Panc1 (cell line): ENCODE results near the gene NR2C2. TPM values are rescaled to one million over a fixed set of nuclear protein-coding genes. Genes with fewer than 3 reads are reported as not detected.

Experiments
- ATAC-seq: fragments of 200-7000 bp; cut with Tn5 transposase; 2 replicates; pipeline ENCODE4 v1.9.1; 2020; ENCODE audit warnings: mild to moderate bottlenecking, moderate library complexity
- BruUV-seq: library from RNA; stranded (reverse); fragments of 400-500 nt; replicated peaks from 2 replicates; lab custom pipeline; 2021; lab: Mats Ljungman, UMichigan
- CTCF ChIA-PET: fragments of 300-600 bp; sonication (Branson Sonifier 250); formaldehyde crosslinking; loops from one replicate; lab custom pipeline; 2022; ENCODE audit warnings: antibody characterized with exemption; lab: Charles Lee
- POLR2A ChIA-PET: fragments of 300-600 bp; sonication (Branson Sonifier 250); formaldehyde crosslinking; loops from one replicate; lab custom pipeline; 2022; ENCODE audit warnings: antibody characterized with exemption; lab: Charles Lee
- DNase-seq: peaks from one replicate; pipeline ENCODE4 v3.0.0-alpha.2; 2010; ENCODE audit warnings: low read depth, low spot score
- H3K27ac ChIP-seq: 2 replicates; pipeline ENCODE4 v1.5.1; 2011; ENCODE audit warnings: mild to moderate bottlenecking, low read length, inconsistent platforms
- H3K27me3 ChIP-seq: fragments of 200-500 bp; sonication (Bioruptor generic); 2 replicates; pipeline ENCODE4 v1.6.0; 2014; ENCODE audit warnings: low read length, inconsistent platforms; ENCODE audit not compliant: control insufficient read depth, insufficient read depth
- H3K36me3 ChIP-seq: fragments of 200-500 bp; sonication (Bioruptor generic); 2 replicates; pipeline ENCODE4 v1.5.1; 2014; ENCODE audit warnings: inconsistent platforms, mild to moderate bottlenecking, low read length, moderate library complexity; ENCODE audit not compliant: control insufficient read depth, insufficient read depth
- H3K4me1 ChIP-seq: 2 replicates; pipeline ENCODE4 v1.5.1; 2011; ENCODE audit warnings: inconsistent platforms, mild to moderate bottlenecking, low read length, moderate library complexity; ENCODE audit not compliant: control insufficient read depth, insufficient read depth
- H3K4me3 ChIP-seq, 2 experiments: 2 replicates each; pipeline ENCODE4 v1.5.1; 2011 to 2012; ENCODE audit warnings: low read depth in 2 of 2, low read length in 2 of 2, mild to moderate bottlenecking in 2 of 2, inconsistent platforms in 1 of 2, moderate library complexity in 1 of 2
- H3K9me3 ChIP-seq: fragments of 200-500 bp; sonication (Bioruptor generic); 2 replicates; pipeline ENCODE4 v1.5.1; 2014; ENCODE audit warnings: low read depth, mild to moderate bottlenecking, inconsistent platforms, low read length, moderate library complexity; ENCODE audit not compliant: control insufficient read depth, insufficient read depth
- POLR2AphosphoS5 ChIP-seq: IDR thresholded peaks from 2 replicates; pipeline ENCODE4 v1.6.1; 2012; ENCODE audit warnings: mild to moderate bottlenecking, low read depth, low read length, moderate library complexity
- REST ChIP-seq, 2 experiments: IDR thresholded peaks; 2 replicates each; pipeline ENCODE4 v1.6.1; 2011 to 2012; ENCODE audit warnings: low read depth in 2 of 2, control low read depth in 1 of 2, low read length in 1 of 2, mild to moderate bottlenecking in 1 of 2, moderate library complexity in 1 of 2; ENCODE audit not compliant: insufficient read depth in 1 of 2
- SIN3A ChIP-seq: IDR thresholded peaks from 2 replicates; pipeline ENCODE4 v1.6.1; 2012; ENCODE audit warnings: low read depth, mild to moderate bottlenecking, low read length, moderate library complexity, borderline replicate concordance; ENCODE audit not compliant: insufficient read depth
- TCF7L2 ChIP-seq: IDR thresholded peaks from 2 replicates; pipeline ENCODE4 v1.6.1; 2011; ENCODE audit warnings: mild to moderate bottlenecking, low read depth, low read length, inconsistent platforms
- in situ Hi-C: cut with HindIII; loops from 2 replicates; pipeline ENCODE4 v1.10.0; 2016; ENCODE audit warnings: low sequenced_read_pairs, low pct_unique_long_range_greater_than_20kb
- intact Hi-C: fragments of 100-400 bp; cut with micrococcal nuclease; formaldehyde crosslinking; loops from one replicate; pipeline ENCODE4 v1.10.0; 2022; ENCODE audit not compliant: unreplicated experiment
- total RNA-seq: library from RNA; stranded (reverse); gene quantifications from one replicate; pipeline ENCODE4 v1.2.1, GENCODE V29; 2021; ENCODE audit not compliant: unreplicated experiment
- TF ChIP-seq, protein P1 (sequence below): fragments of 450-650 bp; IDR thresholded peaks from 2 replicates; pipeline ENCODE4 v1.5.1; 2017; ENCODE audit warnings: mild to moderate bottlenecking

NR2C2 gene
- total RNA-seq, 1 experiment from 2014 or later, result 30.6 TPM

DNA sequence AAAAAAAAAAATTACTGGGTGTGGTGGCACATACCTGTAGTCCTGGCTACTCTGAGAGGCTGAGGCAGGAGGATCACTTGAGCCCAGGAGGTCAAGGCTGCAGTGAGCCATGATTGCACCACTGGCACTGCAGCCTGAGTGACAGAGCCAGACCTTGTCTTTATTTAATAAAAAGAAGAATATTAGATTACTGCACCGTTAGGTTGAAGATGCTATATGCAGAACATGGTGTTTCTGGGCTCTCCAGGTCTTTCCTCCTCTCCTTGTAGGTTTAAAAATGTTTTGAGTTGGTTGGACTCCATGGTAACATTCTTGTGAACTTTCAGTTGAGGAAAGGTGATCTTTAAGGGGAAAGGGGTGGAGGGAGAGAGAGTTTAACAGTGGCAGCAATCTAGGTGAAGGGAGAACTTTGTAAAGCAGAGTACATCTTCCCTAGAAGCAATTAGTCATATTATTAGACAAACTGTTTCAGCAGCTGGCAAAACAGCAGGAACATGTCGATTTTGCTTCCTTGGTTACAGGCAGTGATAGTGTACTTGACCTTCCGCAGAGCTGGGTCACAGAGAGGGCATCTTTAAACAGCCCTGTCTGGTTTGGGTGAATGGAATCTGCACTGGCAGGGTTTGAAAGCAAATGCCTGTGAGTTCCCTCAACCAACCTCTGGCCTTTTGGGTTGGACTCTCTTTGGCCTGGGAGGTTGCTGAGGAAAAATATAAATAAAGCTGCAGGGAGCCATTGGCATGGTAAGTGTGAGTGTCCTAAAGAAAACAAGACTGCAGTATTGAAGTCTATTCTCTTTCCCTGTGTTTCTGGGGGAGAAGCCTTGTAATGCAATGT, 42.8 kb downstream of the NR2C2 start:
- no peak for DNase-seq
- ChIA-PET CTCF (interaction anchor here (0.9 kb wide), 1 partner anchor 32 kb away, joined by 3 read pairs; no protein-coding TSS in a partner anchor), POLR2A (no interaction called here)

DNA sequence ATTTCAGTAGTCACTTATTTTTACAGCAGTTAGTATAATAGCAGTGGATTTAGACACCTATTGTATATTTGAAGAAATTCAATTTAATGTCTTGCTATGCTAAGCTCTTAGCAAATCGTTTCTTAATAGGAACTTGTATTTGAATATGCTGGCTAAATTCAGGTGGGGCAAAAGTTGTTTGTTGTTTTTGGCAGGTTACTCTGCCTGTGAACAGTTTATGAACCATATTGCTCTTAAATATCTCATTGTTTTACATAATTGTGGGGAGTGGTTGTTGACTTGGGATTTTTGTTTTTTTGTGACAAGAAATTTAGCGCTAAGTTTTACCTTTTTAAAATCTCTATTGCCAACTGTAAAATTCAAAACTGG, 43.4 kb downstream of the NR2C2 start:
- ChIA-PET CTCF (interaction anchor here (0.9 kb wide), 1 partner anchor 33 kb away, joined by 3 read pairs; no protein-coding TSS in a partner anchor), POLR2A (no interaction called here)
- H3K27ac ChIP-seq, result no peak overlapping the region
- no peak for DNase-seq
- in situ Hi-C loops (no loop called here), intact Hi-C loops (no loop called here)
- no peaks in the 10 kb centered on the region for H3K27me3 ChIP-seq
- H3K36me3 ChIP-seq, result no peaks in the 10 kb centered on the region
- peaks cover 7% of the 10 kb centered on the region for H3K4me1 ChIP-seq
- H3K4me3 ChIP-seq, result no peak overlapping the region
- BruUV-seq, result no TSS peak
- no peak for ATAC-seq
- TF ChIP-seq POLR2AphosphoS5, result no peak
- H3K9me3 ChIP-seq, result no peaks in the 10 kb centered on the region

More for the DNA sequence above, 42.8 kb downstream of the NR2C2 start:
- Histone ChIP-seq H3K4me3 (no peak overlapping the region), H3K27ac (no peak overlapping the region), H3K4me1 (peaks cover 7% of the 10 kb centered on the region), H3K9me3 (no peaks in the 10 kb centered on the region), H3K27me3 (no peaks in the 10 kb centered on the region), H3K36me3 (no peaks in the 10 kb centered on the region)
- in situ Hi-C loops, result no loop called here
- TF ChIP-seq REST (IDR thresholded peaks at IDR 0.05; ENCODE audit: insufficient read depth in 1 of 2, low read depth in 2 of 2, low read length in 1 of 2) (no peak), SIN3A (no peak)
- TF ChIP-seq, protein P1, sequence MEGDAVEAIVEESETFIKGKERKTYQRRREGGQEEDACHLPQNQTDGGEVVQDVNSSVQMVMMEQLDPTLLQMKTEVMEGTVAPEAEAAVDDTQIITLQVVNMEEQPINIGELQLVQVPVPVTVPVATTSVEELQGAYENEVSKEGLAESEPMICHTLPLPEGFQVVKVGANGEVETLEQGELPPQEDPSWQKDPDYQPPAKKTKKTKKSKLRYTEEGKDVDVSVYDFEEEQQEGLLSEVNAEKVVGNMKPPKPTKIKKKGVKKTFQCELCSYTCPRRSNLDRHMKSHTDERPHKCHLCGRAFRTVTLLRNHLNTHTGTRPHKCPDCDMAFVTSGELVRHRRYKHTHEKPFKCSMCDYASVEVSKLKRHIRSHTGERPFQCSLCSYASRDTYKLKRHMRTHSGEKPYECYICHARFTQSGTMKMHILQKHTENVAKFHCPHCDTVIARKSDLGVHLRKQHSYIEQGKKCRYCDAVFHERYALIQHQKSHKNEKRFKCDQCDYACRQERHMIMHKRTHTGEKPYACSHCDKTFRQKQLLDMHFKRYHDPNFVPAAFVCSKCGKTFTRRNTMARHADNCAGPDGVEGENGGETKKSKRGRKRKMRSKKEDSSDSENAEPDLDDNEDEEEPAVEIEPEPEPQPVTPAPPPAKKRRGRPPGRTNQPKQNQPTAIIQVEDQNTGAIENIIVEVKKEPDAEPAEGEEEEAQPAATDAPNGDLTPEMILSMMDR, result no peak
- no TSS peak for BruUV-seq
- no peak for ATAC-seq
- intact Hi-C loops, result no loop called here

DNA sequence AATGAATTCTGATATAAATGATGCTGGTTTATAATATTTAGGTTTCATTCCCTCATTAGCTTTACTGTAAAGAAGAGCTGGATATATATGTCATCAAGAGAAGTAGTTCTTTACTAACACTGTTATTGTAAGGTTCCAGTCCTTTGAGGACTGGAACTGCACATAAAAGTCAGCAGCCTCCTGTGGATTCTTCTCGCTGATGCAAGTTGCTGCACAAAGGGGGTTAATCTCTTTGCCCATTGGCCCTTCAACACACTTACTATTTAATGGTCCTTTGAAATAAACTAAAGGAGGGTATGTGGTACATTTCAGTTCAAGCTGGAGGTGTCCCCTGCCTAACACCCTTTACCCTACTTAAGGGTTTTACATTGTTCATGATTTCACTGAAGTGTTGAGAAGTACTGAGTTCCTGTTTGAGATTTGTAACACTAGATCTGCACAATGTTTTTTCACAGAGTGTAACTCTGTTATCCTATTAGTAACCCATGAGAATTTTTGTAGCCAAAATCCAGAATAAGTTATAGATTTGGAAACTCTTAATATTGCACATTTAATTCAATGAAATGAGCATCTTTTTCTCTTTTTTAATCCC, 43.9 kb downstream of the NR2C2 start:
- Histone ChIP-seq H3K27ac (no peak overlapping the region), H3K27me3 (no peaks in the 10 kb centered on the region), H3K4me3 (no peak overlapping the region), H3K9me3 (no peaks in the 10 kb centered on the region), H3K4me1 (peaks cover 7% of the 10 kb centered on the region), H3K36me3 (no peaks in the 10 kb centered on the region)
- intact Hi-C loops, result no loop called here
- in situ Hi-C loops, result no loop called here
- ChIA-PET POLR2A (no interaction called here), CTCF (interaction anchor here (0.9 kb wide), 1 partner anchor 33 kb away, joined by 3 read pairs; no protein-coding TSS in a partner anchor)
- ATAC-seq, result no peak
- TF ChIP-seq POLR2AphosphoS5 (no peak), TCF7L2 (no peak), REST (IDR thresholded peaks at IDR 0.05; ENCODE audit: insufficient read depth in 1 of 2, low read depth in 2 of 2, low read length in 1 of 2) (no peak)
- TF ChIP-seq, protein P1, result no peak
- BruUV-seq, result no TSS peak
- no peak for DNase-seq
